ENCODE measurements around the gene RAP2A.

The RAP2A gene

DNA sequence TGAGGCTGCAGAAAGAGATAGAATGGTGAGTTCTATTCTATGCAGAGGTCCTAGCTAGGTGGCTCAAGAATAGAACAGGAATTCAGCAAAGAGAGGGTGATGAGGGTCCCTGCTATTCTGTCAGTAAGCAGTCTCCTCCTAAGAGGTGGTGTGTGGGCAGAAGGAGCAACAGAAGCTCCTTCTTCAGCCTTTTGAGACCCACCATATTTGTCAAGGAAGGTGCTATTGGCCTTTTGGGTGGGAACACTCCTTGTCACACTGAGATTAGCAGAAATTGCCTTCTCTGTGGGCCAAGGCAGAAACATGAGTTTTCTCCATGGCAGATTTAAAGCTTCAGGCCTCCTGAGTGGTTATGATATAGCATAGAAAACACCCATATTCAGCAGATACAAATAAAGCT is 39.4 kb upstream of the RAP2A start:
- Histone ChIP-seq H3K36me3 (ENCODE audit: insufficient read depth, low read length) (no peaks in the 10 kb centered on the region), H3K27ac (ENCODE audit: low read length) (no peak overlapping the region), H3K4me1 (ENCODE audit: insufficient read depth, low read length) (no peaks in the 10 kb centered on the region), H3K27me3 (ENCODE audit: insufficient read depth, low read length, poor library complexity) (no peaks in the 10 kb centered on the region), H2AFZ (ENCODE audit: low read depth, low read length) (no peak overlapping the region), H3K4me2 (ENCODE audit: insufficient read depth, low read length) (no peak overlapping the region), H3K9me3 (ENCODE audit: insufficient read depth, low read length, severe bottlenecking) (no peaks in the 10 kb centered on the region), H3K9ac (ENCODE audit: low read depth, low read length) (no peak overlapping the region), H3K4me3 (ENCODE audit: low read depth in 1 of 2, low read length in 2 of 2) (no peak overlapping the region), H4K20me1 (ENCODE audit: insufficient read depth, low read length) (no peaks in the 10 kb centered on the region), H3K79me2 (ENCODE audit: insufficient read depth, low read length) (no peaks in the 10 kb centered on the region)
- TF ChIP-seq, protein P1, sequence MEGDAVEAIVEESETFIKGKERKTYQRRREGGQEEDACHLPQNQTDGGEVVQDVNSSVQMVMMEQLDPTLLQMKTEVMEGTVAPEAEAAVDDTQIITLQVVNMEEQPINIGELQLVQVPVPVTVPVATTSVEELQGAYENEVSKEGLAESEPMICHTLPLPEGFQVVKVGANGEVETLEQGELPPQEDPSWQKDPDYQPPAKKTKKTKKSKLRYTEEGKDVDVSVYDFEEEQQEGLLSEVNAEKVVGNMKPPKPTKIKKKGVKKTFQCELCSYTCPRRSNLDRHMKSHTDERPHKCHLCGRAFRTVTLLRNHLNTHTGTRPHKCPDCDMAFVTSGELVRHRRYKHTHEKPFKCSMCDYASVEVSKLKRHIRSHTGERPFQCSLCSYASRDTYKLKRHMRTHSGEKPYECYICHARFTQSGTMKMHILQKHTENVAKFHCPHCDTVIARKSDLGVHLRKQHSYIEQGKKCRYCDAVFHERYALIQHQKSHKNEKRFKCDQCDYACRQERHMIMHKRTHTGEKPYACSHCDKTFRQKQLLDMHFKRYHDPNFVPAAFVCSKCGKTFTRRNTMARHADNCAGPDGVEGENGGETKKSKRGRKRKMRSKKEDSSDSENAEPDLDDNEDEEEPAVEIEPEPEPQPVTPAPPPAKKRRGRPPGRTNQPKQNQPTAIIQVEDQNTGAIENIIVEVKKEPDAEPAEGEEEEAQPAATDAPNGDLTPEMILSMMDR (IDR thresholded peaks at IDR 0.05; ENCODE audit: borderline replicate concordance, extremely low read depth, low read length, poor library complexity, severe bottlenecking): no peak
- no peak for ATAC-seq (ENCODE audit: insufficient read depth, low read depth)
- DNase-seq: no peak

DNA sequence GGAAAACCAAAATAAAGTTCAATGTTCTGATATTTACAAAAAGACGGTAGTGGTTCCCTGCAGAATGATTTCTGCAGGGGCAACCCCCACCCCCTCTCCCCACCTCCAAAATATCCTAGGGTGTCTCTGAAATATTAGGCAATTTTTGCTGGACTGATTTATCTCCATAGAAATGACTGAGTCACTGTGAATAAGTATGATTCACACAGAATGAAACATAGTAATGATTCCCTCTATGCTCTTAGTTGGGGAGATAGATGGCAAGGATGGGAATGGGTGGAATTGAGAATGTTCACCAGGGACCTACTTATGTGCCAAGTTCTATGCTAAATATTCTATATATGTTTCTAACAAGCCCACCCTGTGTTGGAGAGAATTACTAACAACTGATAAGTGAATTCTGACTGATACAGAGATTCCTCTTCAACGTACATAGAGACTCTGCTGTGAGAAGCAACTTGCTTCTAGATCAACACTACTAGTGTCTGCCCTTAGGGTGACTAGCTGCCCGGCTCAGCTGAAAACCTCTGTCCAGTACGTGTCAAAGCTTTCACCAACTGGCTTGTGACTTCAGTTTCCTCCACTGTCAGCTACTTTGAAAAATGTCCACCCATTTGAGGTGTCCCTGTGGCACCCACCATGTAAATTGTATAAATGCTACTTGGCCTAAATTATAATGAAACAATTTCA is 38.4 kb upstream of the RAP2A start:
- DNase-seq (no peak), ATAC-seq (ENCODE audit: insufficient read depth, low read depth) (no peak)
- Histone ChIP-seq H3K9ac (ENCODE audit: low read depth, low read length) (no peak overlapping the region), H3K79me2 (ENCODE audit: insufficient read depth, low read length) (no peaks in the 10 kb centered on the region), H3K4me3 (ENCODE audit: low read depth in 1 of 2, low read length in 2 of 2) (no peak overlapping the region), H4K20me1 (ENCODE audit: insufficient read depth, low read length) (no peaks in the 10 kb centered on the region), H3K4me1 (ENCODE audit: insufficient read depth, low read length) (no peaks in the 10 kb centered on the region), H3K27me3 (ENCODE audit: insufficient read depth, low read length, poor library complexity) (no peaks in the 10 kb centered on the region), H3K4me2 (ENCODE audit: insufficient read depth, low read length) (no peak overlapping the region), H3K9me3 (ENCODE audit: insufficient read depth, low read length, severe bottlenecking) (no peaks in the 10 kb centered on the region), H3K27ac (ENCODE audit: low read length) (no peak overlapping the region), H3K36me3 (ENCODE audit: insufficient read depth, low read length) (no peaks in the 10 kb centered on the region), H2AFZ (ENCODE audit: low read depth, low read length) (no peak overlapping the region)
- TF ChIP-seq EZH2 (IDR thresholded peaks at IDR 0.05; ENCODE audit: borderline replicate concordance, low read depth, low read length, severe bottlenecking): no peak
- TF ChIP-seq, protein P1 (IDR thresholded peaks at IDR 0.05; ENCODE audit: borderline replicate concordance, extremely low read depth, low read length, poor library complexity, severe bottlenecking): no peak

DNA sequence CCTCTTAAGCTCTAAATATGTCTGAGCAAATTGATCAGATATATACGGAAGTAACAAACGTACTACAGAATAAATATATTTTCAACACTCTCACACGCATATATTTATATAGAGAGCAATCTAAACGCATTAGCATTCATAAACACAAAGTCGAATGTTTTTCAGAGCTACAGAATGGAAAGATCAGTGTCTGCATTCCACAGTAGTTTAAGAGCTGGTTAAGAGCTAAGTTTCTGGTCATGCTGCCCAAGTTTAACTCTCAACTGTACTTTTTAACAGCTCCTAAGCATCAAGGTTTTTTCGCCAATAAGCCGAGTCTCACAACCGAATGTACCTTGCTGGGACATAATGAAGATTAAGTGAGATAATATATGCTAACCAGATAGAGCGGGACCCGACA is 36.7 kb upstream of the RAP2A start:
- Histone ChIP-seq H4K20me1 (ENCODE audit: insufficient read depth, low read length) (no peaks in the 10 kb centered on the region), H3K9me3 (ENCODE audit: insufficient read depth, low read length, severe bottlenecking) (no peaks in the 10 kb centered on the region), H3K4me1 (ENCODE audit: insufficient read depth, low read length) (no peaks in the 10 kb centered on the region), H3K4me3 (ENCODE audit: low read depth in 1 of 2, low read length in 2 of 2) (no peak overlapping the region), H3K79me2 (ENCODE audit: insufficient read depth, low read length) (no peaks in the 10 kb centered on the region), H2AFZ (ENCODE audit: low read depth, low read length) (no peak overlapping the region), H3K27me3 (ENCODE audit: insufficient read depth, low read length, poor library complexity) (no peaks in the 10 kb centered on the region), H3K36me3 (ENCODE audit: insufficient read depth, low read length) (no peaks in the 10 kb centered on the region), H3K27ac (ENCODE audit: low read length) (no peak overlapping the region), H3K4me2 (ENCODE audit: insufficient read depth, low read length) (no peak overlapping the region), H3K9ac (ENCODE audit: low read depth, low read length) (no peak overlapping the region)
- TF ChIP-seq, protein P1 (IDR thresholded peaks at IDR 0.05; ENCODE audit: borderline replicate concordance, extremely low read depth, low read length, poor library complexity, severe bottlenecking): no peak
- TF ChIP-seq EZH2 (IDR thresholded peaks at IDR 0.05; ENCODE audit: borderline replicate concordance, low read depth, low read length, severe bottlenecking): no peak
- ATAC-seq (ENCODE audit: insufficient read depth, low read depth) (no peak), DNase-seq (no peak)

All from DND-41 (cell line).